Natural killer cell (primary cell): ENCODE data around the gene THRSP. TPM values are rescaled to one million over a fixed set of nuclear protein-coding genes. Genes with fewer than 3 reads are reported as not detected.

ENCODE experiments used
- ATAC-seq, 3 donors: fragments of 150-1000 bp in 2 of 3; fragments of 200-7000 bp in 1 of 3; cut with Tn5 transposase; 1 replicate in 1 of 3; 2 replicates in 2 of 3; pipeline ENCODE4 v1.10.0; 2021; ENCODE audit warnings: mild to moderate bottlenecking in 2 of 3, moderate library complexity in 2 of 3
- DNase-seq, 2 donors: peaks; one replicate each; pipeline versions ENCODE4 v3.0.0 to v3.0.0-alpha.2; 2013 to 2021; ENCODE audit warnings: mixed read lengths in 1 of 2
- H3K27ac ChIP-seq: one replicate; pipeline ENCODE4 v1.5.1; 2013; ENCODE audit warnings: mild to moderate bottlenecking, low read length
- H3K27me3 ChIP-seq: one replicate; pipeline ENCODE4 v1.6.1; 2013; ENCODE audit warnings: low read length; ENCODE audit not compliant: control insufficient read depth, insufficient read depth
- H3K36me3 ChIP-seq: one replicate; pipeline ENCODE4 v1.6.1; 2013; ENCODE audit warnings: low read length; ENCODE audit not compliant: control insufficient read depth, insufficient read depth
- H3K4me1 ChIP-seq: one replicate; pipeline ENCODE4 v1.6.1; 2013; ENCODE audit warnings: low read length; ENCODE audit not compliant: control insufficient read depth, insufficient read depth
- H3K4me3 ChIP-seq: one replicate; pipeline ENCODE4 v1.5.1; 2013; ENCODE audit warnings: low read length
- H3K9me3 ChIP-seq: one replicate; pipeline ENCODE4 v1.6.1; 2013; ENCODE audit warnings: low read length; ENCODE audit not compliant: control insufficient read depth, insufficient read depth
- H3K27ac Mint-ChIP-seq, 2 donors: one replicate each; pipeline ENCODE4 v1.8.0; 2022; ENCODE audit warnings: mild to moderate bottlenecking in 2 of 2, mixed read lengths in 2 of 2, moderate library complexity in 1 of 2
- H3K27me3 Mint-ChIP-seq, 2 donors: one replicate each; pipeline ENCODE4 v1.8.0; 2022; ENCODE audit warnings: low read depth in 2 of 2, mixed read lengths in 2 of 2
- H3K36me3 Mint-ChIP-seq: one replicate; pipeline ENCODE4 v1.8.0; 2022; ENCODE audit warnings: mixed read lengths
- H3K4me1 Mint-ChIP-seq, 2 donors: one replicate each; pipeline ENCODE4 v1.8.0; 2022; ENCODE audit warnings: mixed read lengths in 2 of 2
- H3K4me3 Mint-ChIP-seq: one replicate; pipeline ENCODE4 v1.8.0; 2022; ENCODE audit warnings: mild to moderate bottlenecking, moderate library complexity, mixed read lengths
- H3K9me3 Mint-ChIP-seq, 2 donors: one replicate each; pipeline ENCODE4 v1.8.0; 2022; ENCODE audit warnings: mixed read lengths in 2 of 2
- WGBS: methylation state at CpG from one replicate; pipeline ENCODE4 v1.1.7; 2013; ENCODE audit warnings: missing lambda C conversion rate; ENCODE audit not compliant: insufficient coverage; 5-methylcytosine and 5-hydroxymethylcytosine counted together
- intact Hi-C: fragments of 100-400 bp; cut with micrococcal nuclease; formaldehyde crosslinking; loops from one replicate; pipeline ENCODE4 v1.14.2; 2022
- total RNA-seq, 4 donors: library from RNA; stranded (reverse); fragments of 120-200 nt in 1 of 4; gene quantifications; one replicate each; pipeline versions ENCODE4 v1.2.3 to v1.2.4, GENCODE V29; 2013 to 2022
- TF ChIP-seq, protein P1 (sequence below): fragments of 200-600 bp; IDR thresholded peaks from one replicate; pipeline ENCODE4 v1.8.0; 2022; ENCODE audit warnings: antibody characterized with exemption

The THRSP gene
- total RNA-seq, 3 donors from 2014 or later (not counting 1 experiment from before 2014, with no cell fraction given): not detected

DNA sequence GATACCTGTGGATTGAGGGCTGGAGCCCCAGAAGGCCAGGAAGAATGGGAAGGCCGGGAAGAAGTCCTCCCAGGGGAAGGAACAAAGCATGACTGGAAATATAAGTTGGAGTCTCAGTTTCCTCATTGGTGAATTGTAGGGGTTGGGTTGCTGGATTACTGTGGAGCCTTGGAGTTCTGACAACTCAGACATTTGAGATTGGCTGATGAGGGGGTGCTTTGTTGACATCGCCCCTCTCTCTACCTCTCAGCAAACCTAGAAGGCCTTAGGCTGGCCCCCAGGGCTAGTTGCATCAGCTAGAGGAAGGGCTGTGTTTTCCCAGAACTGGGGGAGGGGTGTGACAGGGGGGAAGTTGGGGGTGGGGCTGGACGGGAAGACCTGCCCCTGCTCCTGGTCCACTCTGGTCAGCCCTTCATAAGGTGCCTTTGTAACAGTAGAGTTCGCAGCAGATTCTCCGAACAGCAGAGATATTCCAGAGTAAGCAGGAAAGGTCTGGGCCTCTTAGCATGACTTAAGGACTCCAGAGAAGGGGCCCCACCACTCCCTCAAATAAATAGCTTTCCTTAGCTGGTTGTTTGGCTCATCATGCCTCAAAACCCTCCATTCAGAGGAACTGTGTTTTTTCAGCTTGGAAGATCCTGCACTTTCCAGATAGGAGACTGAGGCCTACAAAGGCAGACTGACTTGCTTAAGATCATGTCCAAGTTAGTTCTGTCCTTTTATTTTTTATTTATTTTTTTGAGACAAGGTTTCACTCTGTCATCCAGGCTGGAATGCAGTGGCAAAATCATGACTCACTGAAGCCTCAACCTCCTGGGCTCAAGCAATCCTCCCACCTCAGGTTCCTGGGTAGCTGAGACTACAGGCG, 12.5 kb upstream of the THRSP start:
- no peak for ATAC-seq
- H3K4me3 Mint-ChIP-seq: no peak overlapping the region
- H3K27ac Mint-ChIP-seq: no peak overlapping the region

DNA sequence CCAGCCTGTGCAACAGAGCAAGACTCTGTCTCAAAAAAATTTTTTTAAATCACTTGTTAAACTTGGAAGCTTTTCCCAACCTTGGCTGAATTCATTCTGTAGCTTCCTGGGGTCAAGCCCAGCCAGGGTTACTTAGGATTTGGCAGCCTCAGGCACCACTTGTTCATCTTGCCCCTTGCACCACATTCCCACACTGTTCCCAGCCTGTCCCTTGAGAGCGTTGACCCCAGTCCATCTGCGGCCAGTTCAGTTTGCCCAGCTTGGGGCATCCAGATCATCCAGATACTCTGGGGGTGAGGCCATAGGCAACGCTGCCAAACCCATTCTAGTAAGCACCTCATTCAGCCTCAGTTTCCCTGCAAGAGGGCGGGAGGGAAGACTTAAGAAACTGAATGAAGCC, 8.7 kb upstream of the THRSP start:
- H3K27me3 ChIP-seq: no peaks in the 10 kb centered on the region
- no peaks in the 10 kb centered on the region for H3K4me1 ChIP-seq
- DNase-seq: no peak
- no peak overlapping the region for H3K4me3 Mint-ChIP-seq
- no peaks in the 10 kb centered on the region for H3K36me3 Mint-ChIP-seq
- no peak overlapping the region for H3K4me3 ChIP-seq
- no peaks in the 10 kb centered on the region for H3K9me3 ChIP-seq
- H3K27ac ChIP-seq: no peak overlapping the region
- H3K4me1 Mint-ChIP-seq: no peaks in the 10 kb centered on the region
- no peaks in the 10 kb centered on the region for H3K9me3 Mint-ChIP-seq
- no peak overlapping the region for H3K27ac Mint-ChIP-seq
- H3K36me3 ChIP-seq: no peaks in the 10 kb centered on the region
- ATAC-seq: no peak
- WGBS: 90% methylated on average over 4 of the region's 4 CpGs
- TF ChIP-seq, protein P1, sequence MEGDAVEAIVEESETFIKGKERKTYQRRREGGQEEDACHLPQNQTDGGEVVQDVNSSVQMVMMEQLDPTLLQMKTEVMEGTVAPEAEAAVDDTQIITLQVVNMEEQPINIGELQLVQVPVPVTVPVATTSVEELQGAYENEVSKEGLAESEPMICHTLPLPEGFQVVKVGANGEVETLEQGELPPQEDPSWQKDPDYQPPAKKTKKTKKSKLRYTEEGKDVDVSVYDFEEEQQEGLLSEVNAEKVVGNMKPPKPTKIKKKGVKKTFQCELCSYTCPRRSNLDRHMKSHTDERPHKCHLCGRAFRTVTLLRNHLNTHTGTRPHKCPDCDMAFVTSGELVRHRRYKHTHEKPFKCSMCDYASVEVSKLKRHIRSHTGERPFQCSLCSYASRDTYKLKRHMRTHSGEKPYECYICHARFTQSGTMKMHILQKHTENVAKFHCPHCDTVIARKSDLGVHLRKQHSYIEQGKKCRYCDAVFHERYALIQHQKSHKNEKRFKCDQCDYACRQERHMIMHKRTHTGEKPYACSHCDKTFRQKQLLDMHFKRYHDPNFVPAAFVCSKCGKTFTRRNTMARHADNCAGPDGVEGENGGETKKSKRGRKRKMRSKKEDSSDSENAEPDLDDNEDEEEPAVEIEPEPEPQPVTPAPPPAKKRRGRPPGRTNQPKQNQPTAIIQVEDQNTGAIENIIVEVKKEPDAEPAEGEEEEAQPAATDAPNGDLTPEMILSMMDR: no peak
- intact Hi-C loops: no loop called here
- H3K27me3 Mint-ChIP-seq: no peaks in the 10 kb centered on the region

More for the DNA sequence above, 12.5 kb upstream of the THRSP start:
- no peaks in the 10 kb centered on the region for H3K36me3 Mint-ChIP-seq
- no peaks in the 10 kb centered on the region for H3K27me3 Mint-ChIP-seq
- intact Hi-C loops: no loop called here
- no peak overlapping the region for H3K27ac ChIP-seq
- H3K9me3 ChIP-seq: no peaks in the 10 kb centered on the region
- TF ChIP-seq, protein P1: no peak
- WGBS: 78% methylated on average over 4 of the region's 6 CpGs
- no peaks in the 10 kb centered on the region for H3K9me3 Mint-ChIP-seq
- H3K4me1 Mint-ChIP-seq: peaks cover 3% of the 10 kb centered on the region in 2 donors
- no peak overlapping the region for H3K4me3 ChIP-seq
- no peaks in the 10 kb centered on the region for H3K27me3 ChIP-seq
- H3K36me3 ChIP-seq: no peaks in the 10 kb centered on the region
- DNase-seq: no peak
- H3K4me1 ChIP-seq: no peaks in the 10 kb centered on the region

DNA sequence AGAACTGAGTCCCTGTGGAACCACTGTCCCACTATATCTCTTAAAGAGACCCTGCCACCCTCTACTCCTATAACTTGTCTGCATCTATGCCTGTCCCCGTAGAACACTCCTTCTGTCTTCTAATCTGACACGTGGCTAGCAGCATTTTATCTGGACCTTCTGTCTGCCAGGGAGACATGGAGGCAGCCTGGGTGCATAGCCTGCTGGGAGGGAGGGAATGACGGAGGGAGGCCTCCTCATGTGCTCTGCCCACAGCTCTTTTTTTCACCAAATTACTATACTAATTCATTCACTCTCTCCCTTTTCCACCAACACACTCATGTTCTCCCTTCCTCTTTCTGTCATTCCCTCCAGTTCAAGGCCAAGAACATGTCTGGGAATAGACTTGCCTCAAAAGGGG, 7.6 kb upstream of the THRSP start:
- DNase-seq: no peak
- Mint-ChIP-seq H3K9me3 (no peaks in the 10 kb centered on the region), H3K27me3 (no peaks in the 10 kb centered on the region), H3K27ac (no peak overlapping the region), H3K36me3 (no peaks in the 10 kb centered on the region), H3K4me3 (no peak overlapping the region), H3K4me1 (no peaks in the 10 kb centered on the region)
- TF ChIP-seq, protein P1: no peak
- H3K4me1 ChIP-seq: no peaks in the 10 kb centered on the region
- H3K9me3 ChIP-seq: no peaks in the 10 kb centered on the region
- no peak for ATAC-seq
- no peak overlapping the region for H3K4me3 ChIP-seq
- 80% methylated on average over 2 of the region's 3 CpGs for WGBS
- no peak overlapping the region for H3K27ac ChIP-seq
- H3K36me3 ChIP-seq: no peaks in the 10 kb centered on the region
- no peaks in the 10 kb centered on the region for H3K27me3 ChIP-seq
- intact Hi-C loops: no loop called here
